ENCODE measurements around the gene PNLIPRP1. TPM values are rescaled to one million over a fixed set of nuclear protein-coding genes. Genes with fewer than 3 reads are reported as not detected.

The PNLIPRP1 gene
- total RNA-seq (2021) = not detected in 2 replicates
- not detected for Bru-seq, nascent RNA
- BruChase-seq, experiment 1, labeled RNA remaining after a 2-hour chase = not detected
- not detected for BruChase-seq, experiment 2, labeled RNA remaining after a 6-hour chase
- long read RNA-seq = 0 reads

DNA sequence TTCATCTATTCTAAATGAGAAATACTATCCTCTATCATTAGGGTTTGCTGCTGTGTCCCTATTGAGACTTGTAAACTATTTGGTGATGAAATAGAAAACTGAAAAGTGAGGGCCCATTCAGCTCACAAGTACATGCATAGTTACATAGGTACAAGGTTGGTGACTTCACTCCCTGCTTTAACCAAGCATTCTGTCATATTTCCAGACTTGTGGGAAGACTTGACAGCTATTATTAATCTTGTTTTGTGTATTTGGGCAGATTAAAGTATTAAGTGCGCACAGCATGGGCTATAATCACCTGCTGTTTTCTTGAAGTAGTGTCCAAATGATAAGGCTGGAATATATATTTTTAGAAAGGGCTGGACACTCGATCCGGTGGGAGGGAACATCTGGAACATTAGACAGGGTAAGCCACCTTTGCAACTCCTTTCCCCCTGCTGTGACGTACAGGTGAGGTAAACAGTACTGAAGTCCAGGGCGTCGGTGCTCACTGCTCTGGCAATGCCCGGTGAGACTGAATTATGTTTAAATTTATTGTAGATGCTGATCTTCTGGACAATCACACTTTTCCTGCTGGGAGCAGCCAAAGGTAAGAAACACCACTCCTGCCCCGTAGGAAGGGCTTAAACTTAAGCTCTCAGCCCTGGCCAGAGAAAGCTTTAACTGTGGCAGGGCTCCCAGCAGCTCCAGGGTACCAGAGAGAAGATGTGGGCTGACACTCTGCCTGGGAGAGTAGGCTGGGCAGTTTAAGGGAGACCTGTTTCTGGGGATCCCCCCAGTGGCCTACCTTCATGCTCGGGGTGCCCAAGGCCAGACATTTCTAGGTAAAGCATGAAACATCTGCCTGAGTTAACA is at the start of gene PNLIPRP1:
Gene PNLIPRP1, plus strand, starts transcription at position 370 of the 855 bp plus-strand sequence. Its CDS starts 171 bp downstream, at position 541.
- intact Hi-C loops (cut with micrococcal nuclease; ENCODE audit: unreplicated experiment) = no loop called here
- no peaks in the 10 kb centered on the region for H3F3A ChIP-seq (ENCODE audit: insufficient read depth, low read depth)
- H3K9me3 ChIP-seq (ENCODE audit: insufficient read depth, low read depth) = no peaks in the 10 kb centered on the region
- no peak for TF ChIP-seq EZH2 (IDR thresholded peaks at IDR 0.05; ENCODE audit: low read depth)
- TF ChIP-seq, protein P1, sequence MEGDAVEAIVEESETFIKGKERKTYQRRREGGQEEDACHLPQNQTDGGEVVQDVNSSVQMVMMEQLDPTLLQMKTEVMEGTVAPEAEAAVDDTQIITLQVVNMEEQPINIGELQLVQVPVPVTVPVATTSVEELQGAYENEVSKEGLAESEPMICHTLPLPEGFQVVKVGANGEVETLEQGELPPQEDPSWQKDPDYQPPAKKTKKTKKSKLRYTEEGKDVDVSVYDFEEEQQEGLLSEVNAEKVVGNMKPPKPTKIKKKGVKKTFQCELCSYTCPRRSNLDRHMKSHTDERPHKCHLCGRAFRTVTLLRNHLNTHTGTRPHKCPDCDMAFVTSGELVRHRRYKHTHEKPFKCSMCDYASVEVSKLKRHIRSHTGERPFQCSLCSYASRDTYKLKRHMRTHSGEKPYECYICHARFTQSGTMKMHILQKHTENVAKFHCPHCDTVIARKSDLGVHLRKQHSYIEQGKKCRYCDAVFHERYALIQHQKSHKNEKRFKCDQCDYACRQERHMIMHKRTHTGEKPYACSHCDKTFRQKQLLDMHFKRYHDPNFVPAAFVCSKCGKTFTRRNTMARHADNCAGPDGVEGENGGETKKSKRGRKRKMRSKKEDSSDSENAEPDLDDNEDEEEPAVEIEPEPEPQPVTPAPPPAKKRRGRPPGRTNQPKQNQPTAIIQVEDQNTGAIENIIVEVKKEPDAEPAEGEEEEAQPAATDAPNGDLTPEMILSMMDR (conservative IDR thresholded peaks at IDR 0.05) = no peak
- ChIA-PET CTCF (no interaction called here), POLR2A (ENCODE audit: unreplicated experiment) (no interaction called here)
- H3K36me3 ChIP-seq (ENCODE audit: low read depth) = no peaks in the 10 kb centered on the region
- H3K9me2 ChIP-seq (ENCODE audit: insufficient read depth) = no peaks in the 10 kb centered on the region
- H3K27me3 ChIP-seq (ENCODE audit: insufficient read depth, low read depth) = peaks cover 61% of the 10 kb centered on the region; the same call in 1 of the 2 replicates
- no peak within 1 kb of the TSS for H3K27ac ChIP-seq
- no TSS peak for BruUV-seq (replicated peaks)
- no peak within 1 kb of the TSS for H3K4me3 ChIP-seq
- H3K4me2 ChIP-seq = no peak within 1 kb of the TSS
- no peak within 1 kb of the TSS for H2AFZ ChIP-seq
- H4K20me1 ChIP-seq (ENCODE audit: insufficient read depth) = no peaks in the 10 kb centered on the region
- DNase-seq = no peak
- H3K79me2 ChIP-seq (ENCODE audit: low read depth) = no peaks in the 10 kb centered on the region
- H3K4me1 ChIP-seq (replicated peaks; ENCODE audit: insufficient read depth) = no peaks in the 10 kb centered on the region

DNA sequence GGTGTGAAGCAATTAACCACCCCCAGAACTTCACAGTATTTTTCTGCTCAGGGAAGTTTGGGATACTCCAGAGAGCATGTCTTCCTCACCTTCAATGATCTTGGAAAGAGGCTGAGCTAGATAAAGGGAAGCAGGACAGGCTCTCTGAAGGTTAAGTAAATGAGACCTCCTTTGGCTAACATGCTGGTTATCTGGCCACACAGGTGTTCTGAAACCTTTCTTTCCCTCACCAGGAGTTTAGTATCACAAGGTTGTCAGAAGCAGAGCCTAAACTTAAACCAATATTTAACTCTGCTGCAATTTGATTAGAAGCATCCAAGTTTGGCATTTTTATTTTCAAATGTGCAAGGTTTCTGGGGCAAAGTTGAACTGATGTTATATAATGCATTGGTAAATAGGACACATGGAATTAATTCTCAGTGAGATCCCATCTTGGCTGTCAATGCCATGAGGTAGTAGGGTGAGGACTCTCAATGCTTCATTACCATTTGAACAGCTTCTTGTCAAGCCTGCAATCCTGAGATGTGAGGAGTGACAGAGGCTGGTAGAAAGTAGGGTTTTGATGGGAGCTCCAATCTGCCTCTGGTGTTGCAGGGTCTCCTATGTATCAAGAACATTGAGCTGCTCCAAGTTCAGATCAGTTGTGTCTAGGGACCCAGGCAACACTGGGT is 48.6 kb upstream of the PNLIPRP1 start:
- Histone ChIP-seq H3K9me3 (ENCODE audit: insufficient read depth, low read depth) (0 out of 2 replicates have a peak, but pooled peaks cover 3% of the 10 kb centered on the region), H4K20me1 (ENCODE audit: insufficient read depth) (no peaks in the 10 kb centered on the region), H3K79me2 (ENCODE audit: low read depth) (no peaks in the 10 kb centered on the region), H3K27ac (no peak overlapping the region), H3K36me3 (ENCODE audit: low read depth) (no peaks in the 10 kb centered on the region), H3K4me1 (replicated peaks; ENCODE audit: insufficient read depth) (no peaks in the 10 kb centered on the region), H3K27me3 (ENCODE audit: insufficient read depth, low read depth) (peaks cover 55% of the 10 kb centered on the region), H2AFZ (no peak overlapping the region), H3K4me3 (no peak overlapping the region), H3K4me2 (no peak overlapping the region), H3K9me2 (ENCODE audit: insufficient read depth) (no peaks in the 10 kb centered on the region), H3F3A (ENCODE audit: insufficient read depth, low read depth) (no peaks in the 10 kb centered on the region)
- TF ChIP-seq EZH2 (IDR thresholded peaks at IDR 0.05; ENCODE audit: low read depth) = no peak
- TF ChIP-seq, protein P1 (conservative IDR thresholded peaks at IDR 0.05) = no peak
- DNase-seq = no peak
- BruUV-seq (replicated peaks) = no TSS peak
- intact Hi-C loops (cut with micrococcal nuclease; ENCODE audit: unreplicated experiment) = no loop called here
- CTCF ChIA-PET = no interaction called here
- POLR2A ChIA-PET (ENCODE audit: unreplicated experiment) = no interaction called here

DNA sequence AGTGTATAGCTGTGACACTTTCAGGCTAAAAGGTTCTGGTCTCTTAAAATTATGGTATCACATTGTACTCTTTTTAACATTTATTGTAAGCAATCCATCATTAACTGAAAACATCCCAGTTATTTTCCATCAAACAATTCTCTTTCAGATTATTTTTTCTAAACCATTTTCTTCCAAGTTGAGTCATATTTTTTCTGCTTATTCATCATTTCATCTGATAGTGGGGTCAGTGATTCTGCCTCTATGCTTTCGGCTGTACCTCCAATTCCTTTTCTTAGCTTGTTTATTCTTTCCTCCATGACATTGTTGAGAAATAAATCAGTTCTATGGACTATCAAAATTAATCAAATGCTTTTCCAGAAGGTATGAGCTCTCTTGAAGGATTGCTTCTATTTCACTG is 45.6 kb upstream of the PNLIPRP1 start:
- Histone ChIP-seq H3K9me2 (ENCODE audit: insufficient read depth) (no peaks in the 10 kb centered on the region), H3K9me3 (ENCODE audit: insufficient read depth, low read depth) (no peaks in the 10 kb centered on the region), H3K36me3 (ENCODE audit: low read depth) (no peaks in the 10 kb centered on the region), H3K4me2 (no peak overlapping the region), H3K27ac (no peak overlapping the region), H4K20me1 (ENCODE audit: insufficient read depth) (no peaks in the 10 kb centered on the region), H3K4me3 (no peak overlapping the region), H2AFZ (no peak overlapping the region), H3F3A (ENCODE audit: insufficient read depth, low read depth) (no peaks in the 10 kb centered on the region), H3K79me2 (ENCODE audit: low read depth) (no peaks in the 10 kb centered on the region), H3K4me1 (replicated peaks; ENCODE audit: insufficient read depth) (no peaks in the 10 kb centered on the region), H3K27me3 (ENCODE audit: insufficient read depth, low read depth) (peaks cover 73% of the 10 kb centered on the region)
- TF ChIP-seq EZH2 (IDR thresholded peaks at IDR 0.05; ENCODE audit: low read depth) = no peak
- TF ChIP-seq, protein P1 (conservative IDR thresholded peaks at IDR 0.05) = no peak
- ChIA-PET CTCF (no interaction called here), POLR2A (ENCODE audit: unreplicated experiment) (no interaction called here)
- BruUV-seq (replicated peaks) = no TSS peak
- DNase-seq = no peak
- intact Hi-C loops (cut with micrococcal nuclease; ENCODE audit: unreplicated experiment) = no loop called here
